H9 (cell line): Measurements from ENCODE around the gene CHI3L2. TPM values are rescaled to one million over a fixed set of nuclear protein-coding genes. Genes with fewer than 3 reads are reported as not detected.

Experiments
- DNase-seq: peaks from one replicate; pipeline ENCODE4 v3.0.0-alpha.2; 2017
- H2AFZ ChIP-seq: one replicate; pipeline ENCODE4 v1.6.1; 2013; ENCODE audit warnings: mild to moderate bottlenecking, low read length, control low read depth, moderate library complexity
- H2AK5ac ChIP-seq: 2 replicates; pipeline ENCODE4 v1.6.1; 2013; ENCODE audit warnings: low read length, control low read depth, mixed read lengths; ENCODE audit not compliant: insufficient read length
- H2BK120ac ChIP-seq: one replicate; pipeline ENCODE4 v1.6.1; 2013; ENCODE audit warnings: low read depth, mild to moderate bottlenecking, low read length, control low read depth, inconsistent platforms; ENCODE audit not compliant: poor library complexity, severe bottlenecking
- H2BK12ac ChIP-seq: 2 replicates; pipeline ENCODE4 v1.6.1; 2013; ENCODE audit warnings: low read length, control low read depth, mixed read lengths, low read depth; ENCODE audit not compliant: insufficient read length
- H2BK15ac ChIP-seq: 2 replicates; pipeline ENCODE4 v1.6.1; 2013; ENCODE audit warnings: low read depth, low read length, control low read depth
- H2BK20ac ChIP-seq: one replicate; pipeline ENCODE4 v1.6.1; 2013; ENCODE audit warnings: low read depth, mild to moderate bottlenecking, low read length, control low read depth, inconsistent platforms; ENCODE audit not compliant: poor library complexity, severe bottlenecking
- H2BK5ac ChIP-seq: 2 replicates; pipeline ENCODE4 v1.6.1; 2013; ENCODE audit warnings: low read length, control low read depth, mixed read lengths; ENCODE audit not compliant: insufficient read length
- H3K14ac ChIP-seq: 2 replicates; pipeline ENCODE4 v1.6.1; 2013; ENCODE audit warnings: low read length, control low read depth; ENCODE audit not compliant: insufficient read depth
- H3K18ac ChIP-seq: 2 replicates; pipeline ENCODE4 v1.6.1; 2013; ENCODE audit warnings: low read depth, mild to moderate bottlenecking, mixed read lengths, low read length, control low read depth; ENCODE audit not compliant: insufficient read length
- H3K23ac ChIP-seq: 2 replicates; pipeline ENCODE4 v1.6.1; 2013; ENCODE audit warnings: low read length, control low read depth, mixed read lengths, low read depth; ENCODE audit not compliant: insufficient read length
- H3K23me2 ChIP-seq: 2 replicates; pipeline ENCODE4 v1.6.1; 2013; ENCODE audit warnings: low read depth, mild to moderate bottlenecking, mixed read lengths, low read length, control low read depth; ENCODE audit not compliant: insufficient read length, poor library complexity, severe bottlenecking
- H3K27ac ChIP-seq: 2 replicates; pipeline ENCODE4 v1.5.1; 2013; ENCODE audit warnings: low read length, control low read depth, mixed read lengths, low read depth; ENCODE audit not compliant: insufficient read length
- H3K27me3 ChIP-seq: 2 replicates; pipeline ENCODE4 v1.6.1; 2013; ENCODE audit warnings: low read length, control low read depth, inconsistent platforms; ENCODE audit not compliant: insufficient read depth
- H3K4ac ChIP-seq: 2 replicates; pipeline ENCODE4 v1.6.1; 2013; ENCODE audit warnings: low read depth, mild to moderate bottlenecking, control low read depth, inconsistent platforms, low read length, moderate library complexity
- H3K4me1 ChIP-seq: 2 replicates; pipeline ENCODE4 v1.6.1; 2013; ENCODE audit warnings: low read length, control low read depth, inconsistent platforms; ENCODE audit not compliant: insufficient read depth
- H3K4me2 ChIP-seq: 2 replicates; pipeline ENCODE4 v1.6.1; 2013; ENCODE audit warnings: low read length, control low read depth, mixed read lengths; ENCODE audit not compliant: insufficient read length, insufficient read depth
- H3K56ac ChIP-seq: 2 replicates; pipeline ENCODE4 v1.6.1; 2013; ENCODE audit warnings: low read depth, mild to moderate bottlenecking, mixed read lengths, low read length, control low read depth; ENCODE audit not compliant: insufficient read length
- H3K79me1 ChIP-seq: 2 replicates; pipeline ENCODE4 v1.6.1; 2013; ENCODE audit warnings: low read depth, mild to moderate bottlenecking, moderate library complexity, low read length, control low read depth, inconsistent platforms; ENCODE audit not compliant: insufficient read depth, poor library complexity, severe bottlenecking
- H3K79me2 ChIP-seq: 2 replicates; pipeline ENCODE4 v1.6.1; 2013; ENCODE audit warnings: low read length, control low read depth, inconsistent platforms; ENCODE audit not compliant: insufficient read depth
- H3K9ac ChIP-seq: 2 replicates; pipeline ENCODE4 v1.6.1; 2013; ENCODE audit warnings: low read length, control low read depth, mixed read lengths; ENCODE audit not compliant: insufficient read length; ENCODE audit errors: extremely low read depth
- H3K9me3 ChIP-seq: one replicate; pipeline ENCODE4 v1.6.1; 2013; ENCODE audit warnings: low read depth, low read length, inconsistent platforms; ENCODE audit not compliant: control insufficient read depth
- H3T11ph ChIP-seq: one replicate; pipeline ENCODE4 v1.6.1; 2013; ENCODE audit warnings: mild to moderate bottlenecking, low read length, control low read depth, inconsistent platforms
- H4K20me1 ChIP-seq: one replicate; pipeline ENCODE4 v1.6.1; 2013; ENCODE audit not compliant: control insufficient read depth, insufficient read length, insufficient read depth
- H4K5ac ChIP-seq: 2 replicates; pipeline ENCODE4 v1.6.1; 2013; ENCODE audit warnings: low read depth, mild to moderate bottlenecking, mixed read lengths, low read length, control low read depth; ENCODE audit not compliant: insufficient read length
- H4K8ac ChIP-seq: replicated peaks from 2 replicates; pipeline ENCODE4 v1.6.1; 2013; ENCODE audit warnings: low read length, control low read depth, mixed read lengths, low read depth; ENCODE audit not compliant: insufficient read length
- H4K91ac ChIP-seq: 2 replicates; pipeline ENCODE4 v1.6.1; 2013; ENCODE audit warnings: low read depth, mild to moderate bottlenecking, moderate library complexity, mixed read lengths, low read length, control low read depth; ENCODE audit not compliant: insufficient read length
- H3K27ac Mint-ChIP-seq, 3 experiments: 2 replicates in 2 of 3; 3 replicates in 1 of 3; pipeline ENCODE4 v1.8.0; 2020 to 2021; ENCODE audit warnings: mixed read lengths in 3 of 3, mild to moderate bottlenecking in 1 of 3, moderate library complexity in 1 of 3
- H3K27me3 Mint-ChIP-seq: 2 replicates; pipeline ENCODE4 v1.8.0; 2021; ENCODE audit warnings: low read depth, mild to moderate bottlenecking, moderate library complexity, mixed read lengths
- H3K36me3 Mint-ChIP-seq, 3 experiments: 2 replicates in 2 of 3; 3 replicates in 1 of 3; pipeline ENCODE4 v1.8.0; 2020 to 2021; ENCODE audit warnings: low read depth in 3 of 3, mixed read lengths in 3 of 3; ENCODE audit not compliant: insufficient read depth in 1 of 3
- H3K4me1 Mint-ChIP-seq, 2 experiments: 2 replicates each; pipeline ENCODE4 v1.8.0; 2020; ENCODE audit warnings: mixed read lengths in 2 of 2
- H3K4me3 Mint-ChIP-seq, 2 experiments: 2 replicates in 1 of 2; 3 replicates in 1 of 2; pipeline ENCODE4 v1.8.0; 2020 to 2021; ENCODE audit warnings: mild to moderate bottlenecking in 2 of 2, mixed read lengths in 2 of 2, moderate library complexity in 1 of 2
- H3K9me3 Mint-ChIP-seq, 2 experiments: 2 replicates in 1 of 2; 3 replicates in 1 of 2; pipeline ENCODE4 v1.8.0; 2020; ENCODE audit warnings: mild to moderate bottlenecking in 2 of 2, mixed read lengths in 2 of 2, moderate library complexity in 1 of 2
- CTCF ChIP-seq: fragments of 200-600 bp; sonication (generic); conservative IDR thresholded peaks from 3 replicates; pipeline ENCODE4 v1.8.0; 2021; ENCODE audit warnings: antibody characterized with exemption, mild to moderate bottlenecking
- WGBS: extraction: QIAGEN DNeasy Blood & Tissue Kit; methylation state at CpG from one replicate; pipeline ENCODE4 v1.1.7; 2013; ENCODE audit warnings: missing lambda C conversion rate, low lambda C conversion rate, mixed read lengths; ENCODE audit not compliant: insufficient read length; ENCODE audit errors: extremely low coverage; 5-methylcytosine and 5-hydroxymethylcytosine counted together
- total RNA-seq: library from RNA; stranded (reverse); gene quantifications from 2 replicates; pipeline ENCODE4 v1.2.1, GENCODE V29; 2021

Gene CHI3L2
- total RNA-seq, 1 experiment from 2014 or later = not detected

GRCh38 chr1:111274653-111275052 lies 47.1 kb downstream of the CHI3L2 start:
- Histone ChIP-seq H2BK15ac (no peak overlapping the region), H3K4me2 (no peak overlapping the region), H2AFZ (no peak overlapping the region), H4K5ac (no peak overlapping the region), H3K9ac (no peak overlapping the region), H3K4me1 (no peaks in the 10 kb centered on the region; the same call in 1 of the 2 replicates), H3K56ac (no peak overlapping the region), H2BK20ac (no peak overlapping the region), H2BK12ac (no peak overlapping the region), H3K14ac (no peak overlapping the region), H2AK5ac (no peak overlapping the region), H3K79me1 (no peaks in the 10 kb centered on the region), H3K79me2 (no peaks in the 10 kb centered on the region), H4K91ac (no peak overlapping the region), H4K20me1 (no peaks in the 10 kb centered on the region), H3T11ph (no peak overlapping the region), H2BK5ac (no peak overlapping the region), H3K27ac (no peak overlapping the region), H3K23ac (no peak overlapping the region), H3K18ac (no peak overlapping the region), H3K27me3 (no peaks in the 10 kb centered on the region), H3K9me3 (no peaks in the 10 kb centered on the region), H2BK120ac (no peak overlapping the region), H3K4ac (no peak overlapping the region), H4K8ac (no peak overlapping the region), H3K23me2 (no peaks in the 10 kb centered on the region)
- peaks cover 4% of the 10 kb centered on the region for H3K27me3 Mint-ChIP-seq
- H3K27ac Mint-ChIP-seq = no peak overlapping the region
- peaks cover 7 to 9% of the 10 kb centered on the region in 2 experiments; a peak in 3 of 5 replicates for H3K9me3 Mint-ChIP-seq
- no peak overlapping the region for H3K4me3 Mint-ChIP-seq
- no peak for DNase-seq
- peaks cover 25 to 28% of the 10 kb centered on the region in 2 experiments for H3K4me1 Mint-ChIP-seq
- WGBS = no CpG with 5 or more reads among the region's 4 CpGs
- H3K36me3 Mint-ChIP-seq = peaks cover 0 to 10% (median 0%) of the 10 kb centered on the region in 3 experiments; a peak in 3 of 7 replicates
- TF ChIP-seq CTCF = no peak
